ENCODE results near the gene TBC1D3.
"Not testable (repeated sequence)": the region's sequence is repeated elsewhere in the genome, so short reads cannot be mapped to it uniquely, and the experiment has no call there.

Gene TBC1D3

DNA sequence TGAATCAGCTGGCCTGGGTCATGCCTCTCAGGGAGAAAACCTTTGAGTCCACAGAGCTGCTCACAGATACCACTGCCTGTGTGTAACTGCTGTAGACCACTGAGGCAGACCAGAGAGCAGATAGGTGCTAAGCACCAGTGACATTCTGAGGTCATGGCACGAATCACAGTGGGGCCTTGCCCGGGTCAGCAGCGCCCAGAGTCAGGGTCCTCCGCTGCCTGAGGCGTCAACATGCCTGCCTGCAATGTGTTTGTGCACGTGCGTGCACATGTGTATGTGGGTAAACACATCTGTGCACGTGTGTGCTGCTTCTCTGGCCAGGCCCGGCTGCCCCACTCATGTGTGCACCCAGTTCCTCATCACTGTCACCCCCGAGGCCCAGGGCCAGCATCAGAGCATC is at the start of gene TBC1D3:
TSS of gene TBC1D3 (minus strand) at position 101 of the 400 bp plus-strand sequence. CDS start 1,526 bp downstream, outside the sequence.
- DNase-seq (ENCODE audit: low spot score), result not testable (repeated sequence)

DNA sequence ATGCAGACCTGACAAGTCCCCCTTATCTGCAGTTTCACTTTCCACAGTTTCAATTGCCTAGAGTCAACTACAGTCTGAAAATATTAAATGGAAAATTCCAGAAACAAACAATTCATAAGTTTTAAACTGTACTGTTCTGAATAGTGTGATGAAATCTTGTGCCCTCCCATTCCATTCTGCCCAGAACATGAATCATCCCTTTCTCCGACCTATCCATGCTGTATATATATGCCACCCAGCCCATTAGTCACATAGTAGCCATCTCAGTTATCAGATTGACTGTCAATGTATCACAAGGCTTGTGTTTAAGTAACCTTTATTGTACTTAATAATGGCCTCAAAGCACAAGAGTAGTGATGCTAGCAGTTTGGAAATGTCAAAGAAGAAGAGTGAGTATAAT is 40.4 kb upstream of the TBC1D3 start:
- DNase-seq (ENCODE audit: low spot score), result not testable (repeated sequence)

- DNase-seq (ENCODE audit: low spot score), result not testable (repeated sequence)
Observed at GRCh38 chr17:38225844-38226495, 33.6 kb upstream of the TBC1D3 start.

- DNase-seq (ENCODE audit: low spot score), result not testable (repeated sequence)
Observed at GRCh38 chr17:38220867-38221266, 28.5 kb upstream of the TBC1D3 start.

- DNase-seq (ENCODE audit: low spot score), result not testable (repeated sequence)
Observed at GRCh38 chr17:38200271-38200670, 7.9 kb upstream of the TBC1D3 start.

DNA sequence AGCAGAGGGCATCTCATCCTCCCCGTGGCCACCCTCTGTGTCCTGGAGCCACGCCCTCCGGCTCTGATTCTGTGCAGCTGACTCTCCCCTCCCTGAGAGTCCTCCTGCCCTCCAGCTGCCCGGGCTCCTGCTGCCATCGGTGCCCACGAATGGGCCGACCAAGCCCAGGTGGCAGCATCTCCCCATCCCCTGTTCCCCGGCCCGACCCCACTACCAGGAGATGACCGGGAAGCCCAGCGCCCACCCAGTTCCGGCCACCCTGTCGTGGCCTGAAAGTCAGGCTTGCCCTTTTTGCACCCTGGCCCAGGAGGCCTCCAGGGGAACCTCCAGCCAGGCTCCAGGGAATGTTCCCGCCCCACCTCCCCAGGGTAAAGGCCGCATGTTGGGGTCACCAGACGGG is 57.5 kb downstream of the TBC1D3 start:
- DNase-seq (ENCODE audit: low spot score), result not testable (repeated sequence)

Measured in HuH-7 (cell line).